HG03469 (cell line): Measurements from ENCODE around the gene GALNT2.

ENCODE experiments used
- ATAC-seq: cut with Tn5 transposase; IDR thresholded peaks from one replicate; pipeline ENCODE4 v1.9.1; 2021; ENCODE audit warnings: mild to moderate bottlenecking, moderate library complexity, moderate number of reproducible peaks; ENCODE audit not compliant: unreplicated experiment

GALNT2 gene

DNA sequence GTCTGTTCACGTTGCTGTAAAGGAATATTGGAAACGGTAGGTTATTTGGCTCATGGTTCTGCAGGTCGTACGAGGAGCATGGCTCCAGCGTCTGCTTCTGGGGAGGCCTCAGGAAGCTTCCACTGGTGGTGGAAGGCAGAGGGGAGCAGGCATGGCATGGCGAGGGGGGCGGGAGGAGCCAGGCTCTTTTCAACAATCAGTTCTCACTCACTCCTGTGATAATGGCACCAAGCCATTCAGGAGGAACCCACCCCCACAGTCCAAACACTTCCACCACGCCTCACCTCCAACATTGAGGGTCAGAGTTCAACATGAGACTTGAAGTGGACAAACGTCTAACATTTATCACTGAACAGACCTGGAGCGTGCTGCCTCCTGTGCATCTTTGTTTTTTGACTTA, 217.9 kb downstream of the GALNT2 start:
- ATAC-seq = no peak

DNA sequence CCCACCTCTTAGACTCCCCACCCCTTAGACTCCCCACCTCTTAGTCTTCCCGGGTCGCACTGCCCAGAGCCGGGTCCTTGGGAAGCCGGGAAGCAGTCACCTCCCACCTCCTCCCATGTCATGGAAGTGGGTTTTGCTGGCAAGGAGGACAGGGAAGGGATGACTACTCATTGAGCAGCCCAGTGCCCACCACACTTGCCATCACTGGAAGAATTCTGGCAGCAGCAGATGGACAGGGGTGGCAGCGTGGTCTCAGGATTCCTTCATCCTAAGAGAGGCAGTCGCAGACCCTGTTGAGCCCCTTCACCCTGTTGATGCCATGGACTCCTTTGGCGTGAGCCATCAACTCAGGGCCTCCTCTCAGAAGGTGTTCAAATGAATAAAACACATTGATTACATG, 218.3 kb downstream of the GALNT2 start:
- ATAC-seq = no peak

DNA sequence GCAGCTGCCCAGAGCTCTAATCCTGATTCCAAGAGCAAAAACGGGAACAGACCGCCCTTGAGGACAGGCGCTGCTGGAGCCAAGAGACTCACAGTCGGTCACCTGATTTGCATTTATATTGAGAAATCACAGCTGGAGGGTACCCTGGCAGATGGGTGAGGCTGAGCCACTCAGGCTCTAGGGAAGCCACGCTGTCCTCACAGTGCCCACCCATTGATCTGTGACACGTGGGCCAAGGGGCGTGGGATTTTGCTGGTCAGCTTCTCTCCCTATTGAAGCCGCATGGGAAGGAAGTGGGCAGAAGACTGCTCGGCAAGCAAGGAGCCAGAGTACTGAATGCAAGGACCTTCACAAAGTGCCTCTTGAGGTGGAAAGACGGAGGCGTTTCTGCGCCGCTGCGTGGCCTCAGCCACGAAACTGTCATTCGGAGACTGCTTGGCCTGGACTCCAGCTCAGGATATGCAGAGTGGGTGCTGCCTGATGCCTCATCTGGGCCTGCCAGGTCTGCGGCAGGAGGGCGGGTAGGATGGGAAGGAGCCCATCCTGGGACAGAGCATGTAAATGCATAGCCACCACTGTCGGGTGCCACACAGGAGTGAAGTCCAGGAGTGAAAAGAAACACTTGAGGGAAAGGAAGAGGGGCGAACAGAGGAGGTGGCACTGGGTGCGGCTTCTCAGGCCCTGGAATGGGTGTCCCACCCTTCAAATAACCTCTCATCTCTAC, 219.3 kb downstream of the GALNT2 start:
- ATAC-seq = no peak

DNA sequence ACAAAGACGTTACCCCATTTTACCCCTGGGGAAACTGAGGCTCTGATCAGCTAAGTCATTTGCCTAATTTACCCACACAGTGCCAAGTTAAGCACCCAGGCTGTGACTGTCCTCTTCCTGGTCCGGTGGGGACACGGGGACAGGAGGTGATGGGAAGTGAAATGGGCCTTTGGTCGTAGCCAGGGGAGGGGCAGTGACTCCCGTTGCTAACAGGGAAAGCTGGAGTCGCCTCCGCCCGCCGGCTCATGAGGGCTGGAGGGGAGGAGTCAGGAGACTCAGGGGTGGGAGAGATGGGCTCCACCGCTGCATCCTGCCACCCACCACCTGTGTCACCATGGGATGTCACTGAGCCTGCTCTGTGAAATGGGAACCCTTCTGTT, 219.8 kb downstream of the GALNT2 start:
- no peak for ATAC-seq

DNA sequence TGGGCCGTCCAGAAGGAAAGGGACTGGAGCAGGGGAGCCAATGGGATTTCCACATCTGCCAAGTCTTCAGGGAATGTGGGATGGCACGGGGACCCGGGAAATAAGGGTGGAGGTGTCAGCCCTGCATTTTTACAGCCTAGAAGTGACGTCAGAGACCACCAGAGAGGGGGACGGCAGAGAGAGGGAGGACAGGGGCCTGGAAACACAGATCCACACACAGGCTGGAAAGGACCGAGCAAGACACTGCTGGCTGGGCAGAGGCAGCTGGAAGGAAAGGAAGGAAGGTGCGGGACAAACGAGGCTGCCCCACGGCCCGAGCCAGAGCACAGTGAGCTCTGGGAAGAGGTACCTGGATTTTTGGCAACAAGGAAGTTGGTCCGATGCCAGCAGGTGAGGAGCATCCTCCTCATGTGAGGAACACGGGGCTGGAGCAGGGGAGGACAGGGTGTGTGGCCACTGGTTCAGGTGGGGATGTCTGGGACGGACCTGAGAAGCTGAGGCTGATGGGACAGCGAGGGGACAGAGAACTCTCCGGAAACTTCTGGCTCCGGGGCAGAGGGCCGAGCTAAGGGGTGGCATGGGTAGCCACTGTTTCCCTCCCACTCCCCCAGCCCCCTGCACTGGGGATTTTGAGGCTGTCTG, 220.8 kb downstream of the GALNT2 start:
- no peak for ATAC-seq

DNA sequence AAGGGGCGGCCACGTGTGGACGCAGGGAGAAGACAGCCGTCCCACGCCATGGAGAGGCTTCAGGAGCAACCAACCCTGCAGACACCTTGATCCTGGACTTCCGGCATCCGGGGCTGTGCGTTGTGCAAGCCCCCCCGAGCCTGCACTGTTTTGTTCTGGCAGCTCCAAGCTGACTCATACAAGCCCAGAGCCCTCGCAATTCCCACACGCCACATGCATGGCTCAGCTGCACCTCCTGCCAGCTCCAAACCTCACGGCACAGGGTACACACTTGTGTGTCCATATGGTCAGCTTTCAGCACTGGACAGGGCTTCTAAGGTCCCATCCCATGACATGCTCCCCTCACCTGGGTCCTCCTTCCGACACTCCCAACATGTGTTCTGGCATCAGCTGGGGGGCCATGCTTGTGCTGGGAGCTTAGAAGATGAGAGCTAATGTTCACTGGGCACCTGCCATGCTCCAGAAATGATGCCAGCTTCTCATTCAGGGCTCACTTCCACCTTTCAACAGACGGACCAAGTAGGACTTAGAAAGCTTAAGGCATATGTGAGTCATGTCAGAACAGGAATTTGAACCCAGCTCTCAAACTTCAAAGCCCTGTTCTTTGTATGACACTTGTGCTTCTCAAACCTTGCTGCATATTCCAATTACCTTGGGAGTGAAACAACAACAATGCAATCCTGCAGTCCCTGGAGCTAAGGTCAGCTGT, 221.8 kb downstream of the GALNT2 start:
- no peak for ATAC-seq

DNA sequence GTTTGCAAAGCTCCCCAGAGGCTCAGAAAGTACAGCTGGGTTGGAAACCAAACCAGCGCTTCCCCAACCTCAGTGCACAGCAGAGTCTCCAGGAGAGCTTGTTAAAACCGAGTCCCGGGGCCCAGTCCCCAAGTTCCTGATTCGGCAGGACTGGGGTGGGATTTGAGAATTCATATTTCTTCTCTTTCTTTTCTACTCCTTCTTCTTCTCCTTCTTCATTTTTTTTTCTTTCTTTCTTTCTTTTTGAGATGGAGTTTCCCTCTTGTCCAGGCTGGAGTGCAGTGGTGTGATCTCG, 222.3 kb downstream of the GALNT2 start:
- no peak for ATAC-seq

DNA sequence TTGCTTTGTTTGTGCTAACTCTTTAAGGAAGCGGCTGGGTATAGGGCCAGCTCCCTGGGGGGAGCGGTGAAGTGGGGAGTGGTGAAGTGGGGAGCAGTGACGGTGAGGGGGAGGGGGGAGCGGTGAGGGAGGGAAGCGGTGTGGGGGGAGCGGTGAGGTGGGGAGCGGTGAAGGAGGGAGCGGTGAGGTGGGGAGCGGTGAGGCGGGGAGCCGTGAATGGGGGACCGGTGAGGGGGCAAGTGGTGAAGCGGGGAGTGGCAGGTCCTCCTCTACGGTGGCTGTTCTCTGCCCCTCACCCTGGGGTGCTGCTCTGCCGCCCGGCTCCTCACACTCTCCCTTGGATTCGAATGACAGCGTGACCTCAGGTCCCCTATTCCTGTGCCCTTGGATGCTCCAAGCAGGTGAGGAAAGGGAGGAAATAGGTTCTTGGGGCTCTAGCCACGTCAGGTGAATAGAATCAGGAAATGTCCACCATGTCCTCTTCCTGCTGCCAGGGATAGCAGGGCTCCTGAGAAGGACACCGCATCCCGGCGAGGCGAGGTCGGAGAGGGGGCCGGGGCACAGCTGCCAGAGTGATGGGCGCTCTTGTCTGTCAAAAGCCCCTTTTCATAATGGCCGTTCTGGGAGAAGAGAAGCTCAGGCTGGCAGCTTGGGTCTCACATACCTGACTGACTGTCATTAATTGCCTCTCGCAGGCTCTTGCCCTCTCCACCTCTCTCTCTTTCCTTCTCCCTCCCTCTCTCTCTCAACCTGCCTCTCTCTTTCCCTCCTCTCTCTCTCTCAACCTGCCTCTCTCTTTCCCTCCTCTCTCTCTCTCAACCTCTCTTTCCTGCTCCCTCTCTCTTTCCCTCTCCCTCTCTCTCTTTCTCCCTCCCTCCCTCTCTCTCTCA, 224.9 kb downstream of the GALNT2 start:
- no peak for ATAC-seq

DNA sequence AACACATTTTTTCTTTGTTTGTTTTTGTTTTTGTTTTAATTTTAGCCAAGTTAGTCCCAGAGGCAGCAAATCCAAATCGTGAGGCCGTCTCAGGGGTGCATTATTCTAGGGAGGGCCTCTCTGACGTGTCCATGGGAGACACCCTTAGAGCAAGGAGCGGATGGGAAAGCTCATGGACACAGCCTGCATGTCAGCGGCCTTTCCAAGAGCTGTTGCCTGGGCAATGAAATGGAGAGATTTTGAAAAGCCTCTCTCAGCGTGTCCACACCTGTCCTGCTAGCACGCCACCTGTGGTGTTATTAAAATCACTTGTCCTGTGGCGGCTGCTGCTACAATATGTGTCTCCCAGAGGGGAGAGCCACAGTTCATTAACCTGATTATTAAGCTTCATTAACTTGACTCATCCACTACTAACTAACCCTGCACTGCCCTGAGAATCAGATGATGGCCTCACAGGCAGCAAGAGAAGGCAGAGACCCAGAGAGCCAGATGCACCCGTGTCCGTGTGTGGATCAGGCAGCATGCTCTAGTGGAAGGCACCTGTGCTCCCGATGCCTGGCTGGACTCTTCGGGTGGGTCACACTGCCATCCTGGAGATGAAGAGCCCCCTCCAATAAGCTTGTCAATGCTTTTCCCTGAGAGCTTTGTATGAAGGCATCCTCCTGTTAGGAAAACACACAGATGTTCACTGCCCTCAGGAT, 225.8 kb downstream of the GALNT2 start:
- no peak for ATAC-seq

DNA sequence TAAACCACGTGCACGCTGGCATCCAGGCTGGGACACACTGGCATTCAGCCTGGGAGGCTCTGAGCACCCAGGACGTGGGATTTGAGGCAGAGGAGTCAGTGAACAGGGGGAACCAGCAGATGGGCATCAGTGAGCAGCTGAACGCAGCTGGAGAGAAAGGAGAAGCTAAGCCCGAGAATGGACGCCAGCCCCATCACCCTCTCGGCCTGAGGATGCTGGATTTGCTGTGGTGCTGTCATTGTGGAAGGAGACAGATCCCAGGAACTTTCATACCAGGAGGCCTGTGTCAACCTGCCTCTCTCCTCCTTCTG, 226.3 kb downstream of the GALNT2 start:
- no peak for ATAC-seq

DNA sequence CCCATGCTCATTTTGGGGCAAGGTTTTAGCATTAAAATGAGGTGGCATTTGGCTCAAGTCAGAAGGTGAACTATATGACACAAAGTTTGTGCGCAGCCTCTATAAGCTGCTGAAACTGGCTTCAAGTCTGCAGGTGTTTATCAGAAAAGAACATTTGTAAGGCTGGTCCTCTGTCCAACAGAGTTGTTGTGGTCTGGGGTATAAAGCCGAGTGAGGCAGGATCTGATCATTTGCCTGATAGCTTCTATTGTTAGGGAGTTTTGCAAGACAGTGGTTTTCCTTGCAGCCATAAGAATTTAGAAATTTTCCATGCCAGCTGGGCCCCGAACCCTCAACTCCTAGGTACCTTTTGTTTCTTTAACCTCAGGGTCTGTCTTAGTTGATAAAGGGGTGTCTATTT, 228.3 kb downstream of the GALNT2 start:
- ATAC-seq = no peak

DNA sequence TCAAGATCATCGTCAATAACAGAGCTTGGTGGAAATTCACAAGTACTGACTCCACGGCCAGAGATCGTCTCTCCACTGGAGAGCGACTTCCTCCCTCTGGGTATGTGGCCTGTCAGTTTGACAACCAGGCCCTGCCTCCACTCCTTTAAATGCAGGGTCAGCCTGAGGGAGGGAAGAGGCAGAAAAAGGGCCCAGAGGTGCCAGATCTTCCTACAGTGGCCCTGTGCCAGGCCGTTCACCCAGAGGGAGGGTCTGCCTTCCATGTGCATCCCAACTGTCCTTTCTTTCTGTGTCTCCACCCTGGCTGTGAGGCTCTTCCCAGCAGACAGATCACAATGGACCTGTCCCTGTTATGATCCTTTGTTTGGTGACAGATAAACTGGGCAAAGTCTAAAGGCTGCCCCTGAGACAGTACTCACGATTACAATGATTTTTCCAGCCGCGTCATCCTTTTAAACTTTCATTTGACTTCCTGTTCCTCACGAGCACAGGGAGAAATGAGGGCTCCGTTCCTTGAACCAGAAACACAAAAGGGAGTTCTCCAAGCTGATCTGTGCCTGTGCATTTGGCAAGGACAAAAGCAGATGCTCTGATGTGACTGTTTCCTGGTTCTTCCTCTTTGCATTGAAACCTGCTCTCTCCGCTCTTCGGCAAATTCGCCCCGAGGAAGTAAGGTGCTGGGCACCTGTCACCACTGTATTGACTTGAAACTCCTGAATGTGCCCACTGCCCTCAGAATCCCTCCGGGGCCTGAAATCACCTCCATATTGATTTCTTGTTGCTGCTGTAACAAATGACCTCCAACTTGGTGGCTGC, 232.4 kb downstream of the GALNT2 start:
- no peak for ATAC-seq

DNA sequence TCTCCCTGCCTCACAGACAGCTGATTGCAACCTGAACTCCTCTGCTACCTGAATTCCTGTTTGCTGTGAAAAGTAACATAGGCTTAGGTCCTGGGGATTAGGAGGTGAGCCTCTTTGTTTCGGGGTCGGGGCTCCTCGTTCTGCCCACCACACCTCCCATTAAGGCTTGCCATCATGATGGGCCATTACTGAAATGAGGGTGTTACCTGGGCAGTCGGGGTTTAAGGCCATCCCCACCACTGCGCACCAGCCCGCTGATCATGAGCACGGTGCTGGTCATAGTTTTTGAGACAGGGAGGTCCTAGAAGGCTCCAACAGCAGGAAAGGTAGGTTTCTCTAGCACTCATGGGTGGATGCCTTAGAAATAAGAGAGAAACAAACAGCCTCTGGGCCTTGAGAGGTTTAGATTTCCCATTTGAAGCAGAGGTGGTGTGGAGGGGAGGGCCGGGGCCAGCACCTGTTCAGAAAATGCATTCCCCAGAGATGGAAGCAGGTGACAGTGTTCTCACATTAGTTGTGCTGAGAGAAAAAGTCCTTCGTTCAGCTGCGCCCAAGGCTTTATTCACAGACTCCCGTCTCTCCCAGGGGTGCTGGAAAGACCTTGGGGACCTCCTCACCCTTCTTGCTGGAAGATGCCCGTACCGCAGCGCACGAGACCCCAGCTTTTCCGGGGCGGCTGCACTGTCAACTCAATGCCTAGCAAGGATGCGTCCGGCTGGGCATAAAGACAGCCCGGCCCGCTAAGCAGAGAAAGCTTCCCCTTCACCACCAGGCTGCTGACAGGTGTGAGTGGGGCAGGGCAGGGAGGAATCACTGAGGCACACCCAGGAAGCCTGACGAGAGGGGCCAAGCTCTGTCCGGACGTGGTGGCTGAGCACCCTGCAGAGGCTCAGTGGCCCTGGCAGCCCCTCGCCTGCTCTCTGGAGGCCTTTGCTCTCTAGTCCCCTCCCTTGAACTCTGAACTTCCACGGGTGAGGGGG, 233.6 kb downstream of the GALNT2 start:
- ATAC-seq = no peak

DNA sequence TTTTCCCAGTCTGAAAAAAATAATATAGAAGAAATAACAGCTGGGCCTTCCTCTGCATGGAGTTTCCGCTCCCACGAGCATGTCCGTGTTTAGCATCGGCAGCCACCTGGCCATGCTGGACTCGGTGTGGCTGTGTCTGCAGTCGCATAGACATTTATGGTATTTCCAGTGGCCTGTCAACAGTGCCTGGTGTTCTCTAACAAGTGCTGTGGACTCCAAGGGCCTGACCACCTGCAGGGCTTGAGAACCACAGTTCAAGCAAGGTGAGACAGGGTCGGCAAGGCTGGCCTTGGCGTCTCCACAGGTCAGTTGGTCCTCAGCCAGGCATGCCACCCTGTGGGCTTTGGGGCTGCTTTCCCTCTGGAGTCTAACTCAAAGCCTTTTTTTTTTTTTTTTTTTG, 234.3 kb downstream of the GALNT2 start:
- no peak for ATAC-seq

DNA sequence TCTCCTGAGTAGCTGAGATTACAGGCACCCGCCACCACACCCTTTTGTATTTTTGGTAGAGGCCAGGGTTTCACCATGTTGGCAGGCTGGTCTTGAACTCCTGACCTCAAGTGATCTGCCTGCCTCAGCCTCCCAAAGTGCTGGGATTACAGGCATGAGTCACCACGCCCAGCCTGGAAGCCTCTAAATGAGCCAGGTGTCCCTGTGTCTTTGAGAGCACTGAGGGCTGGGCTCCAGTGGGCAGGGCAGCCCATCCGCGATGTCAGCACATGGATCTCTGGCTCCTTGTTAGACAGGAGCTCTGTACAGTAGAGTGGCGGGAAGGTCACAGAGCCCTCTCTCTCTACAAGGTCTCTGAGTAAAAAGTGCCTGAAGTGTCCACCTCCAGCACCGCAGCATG, 234.8 kb downstream of the GALNT2 start:
- ATAC-seq = no peak

DNA sequence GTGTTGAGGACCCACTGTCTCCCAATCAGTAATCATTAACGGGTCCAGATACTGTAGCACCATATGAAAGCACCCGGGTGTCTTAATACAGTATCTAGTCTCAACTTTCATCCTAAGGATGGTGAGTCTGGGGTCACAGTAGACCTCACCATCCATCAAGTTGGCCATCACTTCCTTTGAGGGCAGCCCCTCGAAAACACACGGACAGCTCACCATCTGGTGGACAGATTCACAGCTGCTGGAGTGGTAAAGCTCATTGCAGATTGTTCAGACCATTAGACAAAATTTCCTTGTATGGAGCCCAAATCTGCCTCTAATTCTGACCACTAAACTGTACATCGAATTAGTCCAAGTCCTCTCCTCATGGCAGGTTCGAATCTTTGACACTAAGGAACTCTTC, 236.0 kb downstream of the GALNT2 start:
- no peak for ATAC-seq

DNA sequence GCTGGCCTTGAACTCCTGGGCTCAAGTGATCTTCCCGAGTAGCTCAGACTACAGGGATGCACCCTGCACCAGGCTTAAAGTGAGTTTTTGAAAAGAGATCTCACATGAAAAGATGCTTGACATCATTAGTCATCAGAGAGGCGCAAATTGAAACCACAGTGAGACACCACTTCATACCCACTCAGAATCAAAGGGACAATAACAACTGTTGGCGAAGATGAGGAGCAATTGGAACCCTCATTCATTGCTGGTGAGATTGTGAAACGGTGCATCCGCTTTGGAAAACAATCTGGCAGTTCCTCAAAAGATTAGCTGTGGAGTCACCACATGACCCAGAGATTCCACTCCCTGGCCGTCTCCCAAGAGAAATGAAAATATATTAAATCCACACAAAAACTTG, 236.8 kb downstream of the GALNT2 start:
- no peak for ATAC-seq

DNA sequence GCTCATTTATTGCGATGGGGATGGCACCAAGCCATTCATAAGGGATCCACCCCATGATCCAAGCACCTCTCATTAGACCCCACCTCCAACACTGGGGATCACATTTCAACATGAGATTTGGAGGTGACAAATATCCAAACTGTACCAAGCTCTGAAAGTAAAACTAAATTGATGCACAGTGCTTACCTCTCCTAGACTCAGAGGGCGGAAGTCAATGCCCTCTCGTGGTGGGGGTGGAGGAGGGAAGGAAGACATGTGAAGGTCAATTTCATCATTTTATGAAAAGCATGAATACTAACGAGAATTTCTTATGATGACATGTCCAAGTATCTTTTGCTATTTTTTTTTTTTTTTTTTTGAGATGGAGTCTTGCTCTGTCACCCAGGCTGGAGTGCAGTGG, 239.1 kb downstream of the GALNT2 start:
- ATAC-seq = peak; percentile 65

DNA sequence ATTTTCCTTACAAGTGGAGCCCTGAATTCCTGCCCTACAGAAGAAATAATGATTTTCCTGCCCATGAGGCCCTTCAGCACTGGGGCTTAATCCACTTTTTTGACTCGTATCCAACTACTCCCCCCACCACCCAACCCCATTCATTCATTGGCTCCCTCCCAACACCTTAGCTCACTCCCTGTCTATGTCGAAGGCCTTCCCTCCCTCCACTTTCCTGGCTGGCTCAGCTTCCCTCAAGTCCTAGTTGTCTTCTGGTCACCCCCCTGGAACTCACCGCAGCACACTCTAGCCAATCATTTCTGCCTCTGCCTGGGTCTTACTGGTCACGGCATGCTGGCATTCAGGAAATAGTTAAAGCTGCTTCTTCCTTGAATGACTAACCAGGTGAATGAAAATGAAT, 240.2 kb downstream of the GALNT2 start:
- no peak for ATAC-seq
